OCI-LY3 (cell line): ENCODE data around the gene GJA8.

Source experiments
- CTCF ChIP-seq: fragments of 200-600, 300-600 bp; sonication (generic); IDR thresholded peaks from 2 replicates; pipeline ENCODE4 v1.5.1; 2014; ENCODE audit warnings: antibody characterized with exemption, low read length, low read depth
- EZH2phosphoT487 ChIP-seq: fragments of 200-600 bp; shearing (Covaris generic); IDR thresholded peaks from 2 replicates; pipeline ENCODE4 v1.6.1; 2018; ENCODE audit warnings: antibody characterized with exemption, mixed run types, low read depth

GRCh38 chr1:147907786-147908509 is 5.4 kb downstream of the GJA8 start:
- TF ChIP-seq CTCF = no peak
- no peak for TF ChIP-seq EZH2phosphoT487
